Mammary epithelial cell (primary cell): ENCODE data around the gene RNF39.

Source experiments
- EZH2 ChIP-seq: IDR thresholded peaks from 2 replicates; pipeline ENCODE4 v1.6.1; 2012; ENCODE audit warnings: low read length, inconsistent platforms, borderline replicate concordance
- TF ChIP-seq, protein P1 (sequence below), 2 donors: IDR thresholded peaks in 1 of 2; conservative IDR thresholded peaks in 1 of 2; 2 replicates each; pipeline ENCODE4 v1.5.1; 2011 to 2012; ENCODE audit warnings: inconsistent platforms in 2 of 2, low read length in 2 of 2, mild to moderate bottlenecking in 2 of 2, control low read depth in 1 of 2, low read depth in 1 of 2; ENCODE audit not compliant: insufficient read depth in 1 of 2; ENCODE audit errors: extremely low read depth in 1 of 2

DNA sequence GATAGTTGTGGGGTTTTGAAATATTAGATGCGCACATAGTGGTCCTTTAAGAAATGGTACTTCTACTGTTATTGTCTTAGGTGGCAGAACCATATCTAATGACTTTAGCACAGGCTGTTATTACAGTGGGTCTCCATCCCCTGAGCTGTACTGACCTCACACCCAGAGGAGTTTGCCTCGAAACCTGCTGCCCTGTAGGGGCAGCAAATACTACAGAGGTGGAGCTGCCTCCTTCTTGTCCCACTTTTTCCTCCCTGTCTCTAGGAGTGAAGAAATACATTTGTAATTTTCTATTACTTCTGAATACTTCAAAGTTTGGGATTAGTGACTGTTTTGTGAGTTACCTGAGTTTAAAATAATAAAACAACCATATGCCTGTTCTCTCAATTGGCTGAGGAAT lies 29.1 kb upstream of the RNF39 start:
- TF ChIP-seq EZH2, result no peak
- TF ChIP-seq, protein P1, sequence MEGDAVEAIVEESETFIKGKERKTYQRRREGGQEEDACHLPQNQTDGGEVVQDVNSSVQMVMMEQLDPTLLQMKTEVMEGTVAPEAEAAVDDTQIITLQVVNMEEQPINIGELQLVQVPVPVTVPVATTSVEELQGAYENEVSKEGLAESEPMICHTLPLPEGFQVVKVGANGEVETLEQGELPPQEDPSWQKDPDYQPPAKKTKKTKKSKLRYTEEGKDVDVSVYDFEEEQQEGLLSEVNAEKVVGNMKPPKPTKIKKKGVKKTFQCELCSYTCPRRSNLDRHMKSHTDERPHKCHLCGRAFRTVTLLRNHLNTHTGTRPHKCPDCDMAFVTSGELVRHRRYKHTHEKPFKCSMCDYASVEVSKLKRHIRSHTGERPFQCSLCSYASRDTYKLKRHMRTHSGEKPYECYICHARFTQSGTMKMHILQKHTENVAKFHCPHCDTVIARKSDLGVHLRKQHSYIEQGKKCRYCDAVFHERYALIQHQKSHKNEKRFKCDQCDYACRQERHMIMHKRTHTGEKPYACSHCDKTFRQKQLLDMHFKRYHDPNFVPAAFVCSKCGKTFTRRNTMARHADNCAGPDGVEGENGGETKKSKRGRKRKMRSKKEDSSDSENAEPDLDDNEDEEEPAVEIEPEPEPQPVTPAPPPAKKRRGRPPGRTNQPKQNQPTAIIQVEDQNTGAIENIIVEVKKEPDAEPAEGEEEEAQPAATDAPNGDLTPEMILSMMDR (conservative IDR thresholded peaks at IDR 0.05 in 1 of 2, IDR thresholded peaks at IDR 0.05 in 1 of 2; ENCODE audit: extremely low read depth in 1 of 2, insufficient read depth in 1 of 2, low read depth in 1 of 2, low read length in 2 of 2), result no peak
